MCF 10A (cell line): ENCODE data around the gene BTBD1. TPM values are rescaled to one million over a fixed set of nuclear protein-coding genes. Genes with fewer than 3 reads are reported as not detected.
"Not testable (repeated sequence)": the region's sequence is repeated elsewhere in the genome, so short reads cannot be mapped to it uniquely, and the experiment has no call there.

Source experiments
- BruUV-seq: library from RNA; stranded (reverse); fragments of 400-500 nt; replicated peaks from 2 replicates; lab custom pipeline; 2021; lab: Mats Ljungman, UMichigan
- CTCF ChIA-PET: fragments of 300-600 bp; sonication (Branson Sonifier 250); formaldehyde crosslinking; extraction: SDS; loops from one replicate; lab custom pipeline; 2021; ENCODE audit warnings: antibody characterized with exemption, inconsistent platforms; lab: Yijun Ruan, JAX
- POLR2A ChIA-PET: fragments of 300-600, 350-650 bp; sonication (Branson Sonifier 250); formaldehyde crosslinking; extraction: SDS; loops from one replicate; lab custom pipeline; 2020; ENCODE audit warnings: antibody characterized with exemption, inconsistent platforms; lab: Yijun Ruan, JAX
- DNase-seq: peaks from one replicate; pipeline ENCODE4 v3.0.0-alpha.2; 2018; ENCODE audit not compliant: unreplicated experiment
- H3K27ac Mint-ChIP-seq: one replicate; pipeline ENCODE4 v1.8.0; 2022; ENCODE audit warnings: mild to moderate bottlenecking, low read depth, mixed read lengths; ENCODE audit not compliant: unreplicated experiment
- H3K27me3 Mint-ChIP-seq: one replicate; pipeline ENCODE4 v1.8.0; 2022; ENCODE audit warnings: mixed read lengths; ENCODE audit not compliant: insufficient read depth, unreplicated experiment
- H3K36me3 Mint-ChIP-seq: one replicate; pipeline ENCODE4 v1.8.0; 2022; ENCODE audit warnings: mild to moderate bottlenecking, moderate library complexity, mixed read lengths; ENCODE audit not compliant: insufficient read depth, unreplicated experiment
- H3K4me1 Mint-ChIP-seq: one replicate; pipeline ENCODE4 v1.8.0; 2022; ENCODE audit warnings: mixed read lengths; ENCODE audit not compliant: insufficient read depth, unreplicated experiment
- H3K4me3 Mint-ChIP-seq: one replicate; pipeline ENCODE4 v1.8.0; 2022; ENCODE audit warnings: mild to moderate bottlenecking, moderate library complexity, mixed read lengths; ENCODE audit not compliant: unreplicated experiment
- H3K9me3 Mint-ChIP-seq: one replicate; pipeline ENCODE4 v1.8.0; 2022; ENCODE audit warnings: mixed read lengths; ENCODE audit not compliant: unreplicated experiment
- CTCF ChIP-seq: fragments of 200-600 bp; IDR thresholded peaks from one replicate; pipeline ENCODE4 v1.8.0; 2022; ENCODE audit warnings: antibody characterized with exemption, mild to moderate bottlenecking; ENCODE audit not compliant: unreplicated experiment
- intact Hi-C: fragments of 100-400 bp; cut with micrococcal nuclease; formaldehyde crosslinking; loops from 2 replicates; pipeline ENCODE4 v1.14.1; 2022
- total RNA-seq: library from RNA; stranded (reverse); gene quantifications from 2 replicates; pipeline ENCODE4 v1.2.3, GENCODE V29; 2022

Gene BTBD1
- total RNA-seq, 1 experiment from 2014 or later: 57.0 TPM

DNA sequence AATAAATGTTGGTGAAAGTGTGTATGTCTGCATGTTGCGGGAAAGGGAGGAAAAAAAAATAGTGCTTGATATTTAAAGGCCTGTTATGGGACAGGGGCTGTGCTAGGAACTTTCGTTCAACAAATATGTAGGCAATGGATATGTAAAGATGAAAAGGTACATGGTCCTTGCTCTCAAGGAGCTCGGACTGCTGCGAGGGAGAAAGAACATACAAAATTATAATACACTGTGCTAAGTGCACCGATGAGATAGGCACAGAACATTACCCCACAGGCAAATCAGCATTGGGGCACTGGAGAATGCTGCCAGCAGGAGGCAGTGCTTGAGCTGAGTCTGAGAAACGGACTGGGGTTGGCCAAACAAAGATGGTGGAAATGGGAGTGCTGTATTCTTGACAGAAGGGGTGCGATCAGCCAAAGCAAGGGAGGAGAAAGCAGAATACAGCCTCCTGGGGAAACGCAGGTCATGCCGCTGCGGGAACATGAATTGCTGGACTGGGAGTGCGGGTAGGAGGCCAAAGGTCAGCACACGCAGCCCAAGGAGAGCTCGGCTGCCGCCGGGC lies 56.3 kb downstream of the BTBD1 start:
- H3K36me3 Mint-ChIP-seq: peaks cover 37% of the 10 kb centered on the region
- no peaks in the 10 kb centered on the region for H3K27me3 Mint-ChIP-seq
- no peaks in the 10 kb centered on the region for H3K9me3 Mint-ChIP-seq
- intact Hi-C loops: loop anchor here (1.0 to 5.0 kb wide), 4 partner anchors 57 to 548 kb away; partner anchors contain the start of gene BTBD1
- peak; percentile 70 for DNase-seq
- TSS peak; percentile 32 for BruUV-seq
- TF ChIP-seq CTCF: peak; percentile 67
- H3K27ac Mint-ChIP-seq: peak overlapping the region; percentile 82
- H3K4me1 Mint-ChIP-seq: peaks cover 24% of the 10 kb centered on the region
- CTCF ChIA-PET: interaction anchor here (0.6 to 3.5 kb wide), 36 partner anchors 7 to 926 kb away, joined by 3 to 24 read pairs (median 4); partner anchors contain the start of gene RAMAC
- H3K4me3 Mint-ChIP-seq: peak overlapping the region; percentile 82
- POLR2A ChIA-PET: interaction anchor here (0.6 to 3.3 kb wide), 21 partner anchors 9 to 475 kb away, joined by 3 to 26 read pairs (median 5); partner anchors contain the start of genes BTBD1, RAMAC, RPS17 and WHAMM

GRCh38 chr15:83000672-83001031 lies 66.4 kb downstream of the BTBD1 start:
- intact Hi-C loops: loop anchor here (1.0 kb wide), 1 partner anchor 151 kb away; no protein-coding TSS in a partner anchor
- not testable (repeated sequence) for H3K27me3 Mint-ChIP-seq, BruUV-seq, H3K9me3 Mint-ChIP-seq, H3K4me1 Mint-ChIP-seq, DNase-seq
- H3K36me3 Mint-ChIP-seq: peaks cover 11% of the 10 kb centered on the region
- ChIA-PET POLR2A (interaction anchor here (0.7 to 2.2 kb wide), 10 partner anchors 10 to 462 kb away, joined by 3 to 13 read pairs (median 4); partner anchors contain the start of genes C15orf40 and RAMAC), CTCF (interaction anchor here (0.6 to 3.7 kb wide), 23 partner anchors 10 to 469 kb away, joined by 3 to 47 read pairs (median 4); partner anchors contain the start of genes C15orf40 and RAMAC)
- peak overlapping the region; percentile 67 for H3K4me3 Mint-ChIP-seq
- H3K27ac Mint-ChIP-seq: peak overlapping the region; percentile 69

- CTCF ChIA-PET: interaction anchor here (0.5 to 3.7 kb wide), 33 partner anchors 8 to 842 kb away, joined by 3 to 47 read pairs (median 3); partner anchors contain the start of genes C15orf40 and RAMAC
- POLR2A ChIA-PET: interaction anchor here (0.6 to 2.2 kb wide), 12 partner anchors 11 to 462 kb away, joined by 3 to 13 read pairs (median 4); partner anchors contain the start of genes C15orf40 and RAMAC
Observed at GRCh38 chr15:82999905-83000671, 67.0 kb downstream of the BTBD1 start.

More at GRCh38 chr15:82999905-83000671, 67.0 kb downstream of the BTBD1 start:
- intact Hi-C loops: loop anchor here (1.0 kb wide), 1 partner anchor 151 kb away; no protein-coding TSS in a partner anchor
- Mint-ChIP-seq H3K9me3 (no peaks in the 10 kb centered on the region), H3K4me3 (peak overlapping the region; percentile 67), H3K27me3 (no peaks in the 10 kb centered on the region), H3K36me3 (peaks cover 5% of the 10 kb centered on the region), H3K27ac (peak overlapping the region; percentile 69), H3K4me1 (no peaks in the 10 kb centered on the region)
- TF ChIP-seq CTCF: peak; percentile 57
- peak; percentile 59 for DNase-seq
- BruUV-seq: no TSS peak
